Loucy (cell line): ENCODE measurements around the gene FAM76B.

Source experiments
- H2AFZ ChIP-seq: fragments of 200-600 bp; sonication (generic); 2 replicates; pipeline ENCODE4 v1.6.0; 2016; ENCODE audit warnings: antibody characterized with exemption, mild to moderate bottlenecking, low read length, moderate library complexity
- H3F3A ChIP-seq: fragments of 200-600 bp; 2 replicates; pipeline ENCODE4 v1.6.0; 2016; ENCODE audit warnings: antibody characterized with exemption, low read depth, mild to moderate bottlenecking
- H3K27me3 ChIP-seq: fragments of 200-600 bp; sonication (generic); 2 replicates; pipeline ENCODE4 v1.6.1; 2014; ENCODE audit warnings: low read length, mild to moderate bottlenecking; ENCODE audit not compliant: insufficient read depth, poor library complexity, severe bottlenecking
- H3K36me3 ChIP-seq: fragments of 200-600 bp; sonication (generic); 2 replicates; pipeline ENCODE4 v1.6.1; 2016; ENCODE audit warnings: low read length; ENCODE audit not compliant: insufficient read depth
- H3K4me1 ChIP-seq: fragments of 200-600 bp; sonication (generic); 2 replicates; pipeline ENCODE4 v1.5.1; 2014; ENCODE audit warnings: low read length, mild to moderate bottlenecking; ENCODE audit not compliant: insufficient read depth, poor library complexity, severe bottlenecking
- H3K4me2 ChIP-seq: fragments of 200-600 bp; sonication (generic); 2 replicates; pipeline ENCODE4 v1.6.0; 2014; ENCODE audit warnings: antibody characterized with exemption, low read length, low read depth, mild to moderate bottlenecking; ENCODE audit not compliant: poor library complexity, severe bottlenecking
- H3K4me3 ChIP-seq: fragments of 200-600 bp; sonication (generic); 2 replicates; pipeline ENCODE4 v1.5.1; 2014; ENCODE audit warnings: low read length, mild to moderate bottlenecking, mixed read lengths; ENCODE audit not compliant: poor library complexity, severe bottlenecking
- H3K79me2 ChIP-seq: fragments of 200-600 bp; sonication (generic); 2 replicates; pipeline ENCODE4 v1.6.1; 2014; ENCODE audit warnings: low read length; ENCODE audit not compliant: insufficient read depth
- H3K9ac ChIP-seq: fragments of 200-600 bp; sonication (generic); 2 replicates; pipeline ENCODE4 v1.6.0; 2014; ENCODE audit warnings: mild to moderate bottlenecking, low read depth, low read length, moderate library complexity; ENCODE audit not compliant: poor library complexity, severe bottlenecking
- H3K9me2 ChIP-seq: fragments of 200-600 bp; sonication (generic); replicated peaks from 2 replicates; pipeline ENCODE4 v1.6.1; 2016; ENCODE audit warnings: low read depth, low read length, mixed read lengths
- H3K9me3 ChIP-seq: fragments of 200-600 bp; sonication (generic); 2 replicates; pipeline ENCODE4 v1.6.1; 2014; ENCODE audit warnings: mild to moderate bottlenecking, antibody characterized with exemption, low read length, low read depth; ENCODE audit not compliant: insufficient read depth
- H4K20me1 ChIP-seq: fragments of 200-600 bp; sonication (generic); 2 replicates; pipeline ENCODE4 v1.6.0; 2014; ENCODE audit warnings: antibody characterized with exemption, low read length, mild to moderate bottlenecking; ENCODE audit not compliant: insufficient read depth, poor library complexity, severe bottlenecking
- CTCF ChIP-seq: fragments of 200-600 bp; sonication (generic); conservative IDR thresholded peaks from 2 replicates; pipeline ENCODE4 v1.5.1; 2014; ENCODE audit warnings: mild to moderate bottlenecking, antibody characterized with exemption, low read length
- EZH2phosphoT487 ChIP-seq: fragments of 200-600 bp; IDR thresholded peaks from 2 replicates; pipeline ENCODE4 v1.6.1; 2018; ENCODE audit warnings: antibody characterized with exemption, mild to moderate bottlenecking, moderate library complexity, borderline replicate concordance

Gene FAM76B

GRCh38 chr11:95790933-95791708 lies 1.5 kb upstream of the FAM76B start:
- peak overlapping the region; percentile 86 for H2AFZ ChIP-seq
- H3K9ac ChIP-seq: peak overlapping the region; percentile 95
- H3K4me3 ChIP-seq: peak overlapping the region; percentile 89
- H3K27me3 ChIP-seq: no peaks in the 10 kb centered on the region
- H3K36me3 ChIP-seq: peaks cover 9% of the 10 kb centered on the region; the same call in 1 of the 2 replicates
- peaks cover 89% of the 10 kb centered on the region for H3K79me2 ChIP-seq
- H3K4me1 ChIP-seq: peaks cover 67% of the 10 kb centered on the region
- H3K9me2 ChIP-seq: no peaks in the 10 kb centered on the region
- peaks cover 74% of the 10 kb centered on the region for H4K20me1 ChIP-seq
- no peaks in the 10 kb centered on the region for H3K9me3 ChIP-seq
- H3F3A ChIP-seq: peaks cover 3% of the 10 kb centered on the region
- TF ChIP-seq EZH2phosphoT487: no peak
- TF ChIP-seq CTCF: no peak
- peak overlapping the region; percentile 97 for H3K4me2 ChIP-seq

GRCh38 chr11:95790123-95790932 lies 746 bp upstream of the FAM76B start, which contains the start of gene CEP57:
Gene CEP57, plus strand, starts transcription at chr11:95790498. Its CDS starts 201 bp downstream, at chr11:95790699.
- Histone ChIP-seq H3K27me3 (no peaks in the 10 kb centered on the region), H3K4me3 (peak within 1 kb of the TSS; percentile 89), H3K9me3 (no peaks in the 10 kb centered on the region), H3F3A (peaks cover 3% of the 10 kb centered on the region), H3K4me1 (peaks cover 67% of the 10 kb centered on the region), H3K9ac (peak within 1 kb of the TSS; percentile 95), H3K4me2 (peak within 1 kb of the TSS; percentile 97), H3K36me3 (peaks cover 17% of the 10 kb centered on the region; the same call in 1 of the 2 replicates), H4K20me1 (peaks cover 74% of the 10 kb centered on the region), H3K79me2 (peaks cover 89% of the 10 kb centered on the region), H3K9me2 (no peaks in the 10 kb centered on the region), H2AFZ (peak within 1 kb of the TSS; percentile 86)
- no peak for TF ChIP-seq EZH2phosphoT487
- TF ChIP-seq CTCF: no peak

- TF ChIP-seq CTCF: peak; percentile 40
- no peak for TF ChIP-seq EZH2phosphoT487
- peak overlapping the region; percentile 92 for H3K4me2 ChIP-seq
- H3K27me3 ChIP-seq: no peaks in the 10 kb centered on the region
- H3F3A ChIP-seq: peaks cover 3% of the 10 kb centered on the region
- H3K9me2 ChIP-seq: no peaks in the 10 kb centered on the region
- peak overlapping the region; percentile 81 for H2AFZ ChIP-seq
- H3K4me3 ChIP-seq: peak overlapping the region; percentile 89
- no peaks in the 10 kb centered on the region for H3K9me3 ChIP-seq
- peak overlapping the region; percentile 93 for H3K9ac ChIP-seq
- H3K36me3 ChIP-seq: peaks cover 26% of the 10 kb centered on the region; the same call in 1 of the 2 replicates
- peaks cover 54% of the 10 kb centered on the region for H3K4me1 ChIP-seq
- H4K20me1 ChIP-seq: peaks cover 61% of the 10 kb centered on the region
- H3K79me2 ChIP-seq: peaks cover 87% of the 10 kb centered on the region
These were observed 569 bp downstream of the FAM76B start for GRCh38 chr11:95788921-95789505.
